Memory B cell (primary cell): Measurements from ENCODE around the gene CIDEB.

ENCODE experiments used
- ATAC-seq: fragments of 150-1000 bp; cut with Tn5 transposase; 2 replicates; pipeline ENCODE4 v1.10.0; 2021; ENCODE audit warnings: low read depth, mild to moderate bottlenecking, moderate library complexity
- DNase-seq, 2 donors: peaks; one replicate each; pipeline ENCODE4 v3.0.0; 2022; ENCODE audit warnings: low spot score in 2 of 2
- H3K27ac Mint-ChIP-seq: one replicate; pipeline ENCODE4 v1.8.0; 2022; ENCODE audit warnings: mild to moderate bottlenecking, moderate library complexity, mixed read lengths
- H3K27me3 Mint-ChIP-seq: one replicate; pipeline ENCODE4 v1.8.0; 2022; ENCODE audit warnings: mixed read lengths
- H3K36me3 Mint-ChIP-seq: one replicate; pipeline ENCODE4 v1.8.0; 2022; ENCODE audit warnings: mild to moderate bottlenecking, mixed read lengths
- H3K4me1 Mint-ChIP-seq: one replicate; pipeline ENCODE4 v1.8.0; 2022; ENCODE audit warnings: mixed read lengths
- H3K4me3 Mint-ChIP-seq: one replicate; pipeline ENCODE4 v1.8.0; 2022; ENCODE audit warnings: mild to moderate bottlenecking, moderate library complexity, mixed read lengths
- H3K9me3 Mint-ChIP-seq: one replicate; pipeline ENCODE4 v1.8.0; 2022; ENCODE audit warnings: mixed read lengths

Gene CIDEB

GRCh38 chr14:24296341-24297157, 11.2 kb downstream of the CIDEB start:
- H3K36me3 Mint-ChIP-seq, result peaks cover 22% of the 10 kb centered on the region
- DNase-seq (peak; percentile 65 to 71), ATAC-seq (peak; percentile 67)
- peak overlapping the region; percentile 83 for H3K27ac Mint-ChIP-seq
- H3K9me3 Mint-ChIP-seq, result no peaks in the 10 kb centered on the region
- H3K4me1 Mint-ChIP-seq, result peaks cover 36% of the 10 kb centered on the region
- no peaks in the 10 kb centered on the region for H3K27me3 Mint-ChIP-seq
- no peak overlapping the region for H3K4me3 Mint-ChIP-seq

- Mint-ChIP-seq H3K4me1 (peaks cover 26% of the 10 kb centered on the region), H3K36me3 (peaks cover 32% of the 10 kb centered on the region), H3K4me3 (no peak overlapping the region), H3K27ac (no peak overlapping the region), H3K9me3 (no peaks in the 10 kb centered on the region), H3K27me3 (no peaks in the 10 kb centered on the region)
- DNase-seq (no peak), ATAC-seq (no peak)
Observed at GRCh38 chr14:24293525-24293924, 14.3 kb downstream of the CIDEB start.

DNA sequence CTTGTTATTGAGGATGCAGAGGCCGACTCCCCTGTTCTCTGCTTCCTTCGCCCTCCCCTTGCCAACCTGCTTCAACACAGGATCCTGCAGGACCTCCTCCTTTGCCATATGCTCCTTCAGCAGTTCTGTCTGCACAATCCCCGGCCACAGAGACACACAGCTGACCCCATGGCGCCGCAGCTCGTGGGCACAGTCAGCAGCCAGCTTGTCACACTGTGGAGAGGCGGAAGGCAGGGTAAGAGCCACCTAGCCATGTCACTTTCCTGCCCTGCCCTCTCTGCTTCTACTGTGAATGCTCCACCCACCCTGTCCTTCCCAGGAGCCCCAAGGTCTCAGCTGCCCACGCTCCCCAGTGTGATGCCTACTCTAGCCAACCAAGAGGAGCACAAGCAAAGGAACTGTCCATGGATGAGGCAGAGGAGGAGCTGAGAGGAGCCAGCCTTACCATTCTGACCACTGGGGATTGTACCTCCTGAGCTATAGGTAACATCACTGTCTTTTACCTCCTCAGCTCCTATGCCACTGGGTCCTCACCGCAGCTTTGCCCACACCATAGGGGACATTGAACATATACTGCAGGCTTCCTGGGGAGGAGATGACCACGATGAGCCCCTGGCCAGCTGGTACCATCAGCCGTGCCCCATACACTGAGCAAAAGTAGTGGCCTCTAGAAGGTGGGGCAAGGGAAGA, 15.5 kb downstream of the CIDEB start:
- no peak for DNase-seq
- no peaks in the 10 kb centered on the region for H3K9me3 Mint-ChIP-seq
- H3K4me3 Mint-ChIP-seq, result no peak overlapping the region
- no peak for ATAC-seq
- H3K4me1 Mint-ChIP-seq, result peaks cover 19% of the 10 kb centered on the region
- H3K27me3 Mint-ChIP-seq, result no peaks in the 10 kb centered on the region
- no peak overlapping the region for H3K27ac Mint-ChIP-seq
- H3K36me3 Mint-ChIP-seq, result peaks cover 32% of the 10 kb centered on the region

DNA sequence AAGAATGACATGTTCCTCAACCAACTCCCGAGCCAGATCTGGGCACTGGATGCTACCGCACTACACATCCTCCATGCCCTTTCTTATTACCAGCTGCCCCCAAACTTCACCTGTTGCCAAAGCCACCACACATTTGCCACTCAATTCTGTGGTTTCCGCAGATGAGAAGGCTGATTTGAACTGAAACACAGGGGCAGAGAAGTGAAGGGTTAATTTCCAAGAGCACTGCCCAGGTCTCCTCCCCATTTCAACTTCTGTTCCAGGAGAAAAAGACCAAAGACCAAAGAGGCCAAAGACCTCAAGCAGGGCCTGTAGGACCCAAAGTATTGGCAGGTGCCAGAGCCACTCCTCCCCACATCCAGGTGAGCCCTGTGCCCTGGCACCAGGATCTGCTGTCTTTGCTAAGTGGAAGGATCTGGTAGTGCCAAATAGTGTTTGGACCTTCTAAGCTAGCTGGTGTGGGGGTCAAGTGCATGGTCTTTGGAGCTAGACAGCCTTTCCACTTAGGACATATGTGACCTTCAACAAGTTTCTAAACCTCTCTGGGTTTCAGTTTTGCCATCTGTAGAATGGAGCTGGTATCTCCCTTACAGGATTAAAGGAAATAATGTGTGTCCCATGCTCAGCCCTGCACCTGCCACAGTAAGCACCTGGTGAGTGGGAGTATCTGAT, 16.2 kb downstream of the CIDEB start:
- H3K4me1 Mint-ChIP-seq, result peaks cover 12% of the 10 kb centered on the region
- H3K27me3 Mint-ChIP-seq, result no peaks in the 10 kb centered on the region

DNA sequence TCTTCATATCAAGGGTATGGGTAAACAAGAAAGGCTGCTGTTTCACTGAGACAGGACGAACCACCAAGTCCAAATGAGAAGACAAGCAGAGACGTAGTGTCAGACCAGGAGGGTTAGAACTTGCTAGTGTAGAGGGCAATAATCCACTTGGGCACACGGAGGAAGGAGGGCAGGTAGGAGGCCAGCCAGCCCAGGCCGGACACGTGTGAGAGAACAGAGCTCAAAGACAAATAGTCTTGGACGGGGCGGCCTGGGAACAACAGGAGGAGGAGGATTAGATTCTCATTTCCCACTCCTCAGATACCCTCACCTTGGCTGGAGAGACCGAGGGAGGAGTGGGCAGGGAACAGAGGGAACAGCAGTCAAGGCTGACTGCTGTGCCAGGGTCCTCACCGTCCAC, 17.0 kb downstream of the CIDEB start:
- H3K9me3 Mint-ChIP-seq, result no peaks in the 10 kb centered on the region
- H3K27ac Mint-ChIP-seq, result peak overlapping the region; percentile 68
- peaks cover 23% of the 10 kb centered on the region for H3K36me3 Mint-ChIP-seq
- DNase-seq, result no peak
- ATAC-seq, result no peak
- peaks cover 7% of the 10 kb centered on the region for H3K4me1 Mint-ChIP-seq
- H3K4me3 Mint-ChIP-seq, result no peak overlapping the region
- no peaks in the 10 kb centered on the region for H3K27me3 Mint-ChIP-seq

More for the DNA sequence above, 16.2 kb downstream of the CIDEB start:
- no peak overlapping the region for H3K4me3 Mint-ChIP-seq
- H3K27ac Mint-ChIP-seq, result no peak overlapping the region
- peaks cover 31% of the 10 kb centered on the region for H3K36me3 Mint-ChIP-seq
- no peak for DNase-seq
- H3K9me3 Mint-ChIP-seq, result no peaks in the 10 kb centered on the region
- no peak for ATAC-seq

GRCh38 chr14:24289649-24290280, 18.0 kb downstream of the CIDEB start:
- Mint-ChIP-seq H3K4me1 (peaks cover 7% of the 10 kb centered on the region), H3K27me3 (no peaks in the 10 kb centered on the region), H3K27ac (no peak overlapping the region), H3K36me3 (peaks cover 19% of the 10 kb centered on the region), H3K4me3 (no peak overlapping the region), H3K9me3 (no peaks in the 10 kb centered on the region)
- peak; percentile 80 for ATAC-seq
- DNase-seq, result no peak

DNA sequence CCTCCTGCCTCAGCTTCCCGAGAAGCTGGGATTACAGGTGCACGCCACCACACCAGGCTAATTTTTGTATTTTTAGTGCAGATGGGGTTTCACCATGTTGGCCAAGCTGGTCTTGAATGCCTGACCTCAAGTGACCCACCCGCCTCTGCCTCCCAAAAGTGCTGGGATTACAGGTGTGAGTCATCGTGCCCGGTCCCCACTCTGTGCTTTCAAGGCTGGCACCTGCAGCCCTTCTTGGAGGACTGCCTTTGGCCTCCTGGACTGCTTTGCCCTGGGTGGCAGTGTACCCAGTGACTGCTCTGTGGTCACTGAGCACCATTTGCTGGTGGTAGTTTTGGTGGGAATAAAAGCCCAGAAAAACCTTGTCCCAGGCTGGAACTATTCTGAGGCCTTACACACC, 20.8 kb downstream of the CIDEB start:
- H3K4me1 Mint-ChIP-seq, result peaks cover 11% of the 10 kb centered on the region
- H3K36me3 Mint-ChIP-seq, result peaks cover 11% of the 10 kb centered on the region
- DNase-seq, result no peak
- H3K27me3 Mint-ChIP-seq, result no peaks in the 10 kb centered on the region
- H3K4me3 Mint-ChIP-seq, result no peak overlapping the region
- no peaks in the 10 kb centered on the region for H3K9me3 Mint-ChIP-seq
- no peak overlapping the region for H3K27ac Mint-ChIP-seq
- no peak for ATAC-seq

- H3K27ac Mint-ChIP-seq, result no peak overlapping the region
- peaks cover under 1% of the 10 kb centered on the region for H3K36me3 Mint-ChIP-seq
- ATAC-seq, result no peak
- H3K4me3 Mint-ChIP-seq, result no peak overlapping the region
- peaks cover 19% of the 10 kb centered on the region for H3K4me1 Mint-ChIP-seq
- H3K9me3 Mint-ChIP-seq, result no peaks in the 10 kb centered on the region
- DNase-seq, result no peak
- no peaks in the 10 kb centered on the region for H3K27me3 Mint-ChIP-seq
Observed at GRCh38 chr14:24285351-24285750, 22.4 kb downstream of the CIDEB start.

DNA sequence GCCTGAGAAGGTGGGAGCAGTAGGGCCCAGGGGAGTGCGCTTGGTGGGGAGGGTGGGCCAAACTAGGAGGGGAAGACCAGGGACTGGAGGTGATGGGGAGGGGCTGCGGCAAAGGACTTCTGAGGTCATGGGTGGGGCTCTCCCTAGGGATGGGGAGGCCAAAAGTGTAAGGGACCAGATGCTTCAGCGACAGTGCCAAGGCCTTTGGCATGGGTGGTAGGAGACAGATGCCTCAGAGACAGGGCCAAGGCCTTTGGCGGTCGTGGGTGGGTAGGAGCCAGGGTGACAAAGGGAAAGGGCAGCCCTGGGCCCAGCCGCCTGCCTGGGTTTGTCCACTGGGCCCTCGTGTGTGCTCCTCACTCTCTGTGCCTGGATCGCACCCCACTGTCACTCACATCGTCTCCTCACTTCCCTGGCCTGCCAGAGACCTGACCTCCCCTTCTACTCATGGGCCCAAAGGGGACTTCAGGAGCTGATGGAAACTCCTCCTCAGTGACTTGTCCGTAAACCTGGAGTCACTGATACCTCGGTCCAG, 23.2 kb downstream of the CIDEB start:
- H3K27me3 Mint-ChIP-seq, result no peaks in the 10 kb centered on the region
- no peak overlapping the region for H3K27ac Mint-ChIP-seq
- ATAC-seq (no peak), DNase-seq (no peak)
- peaks cover 25% of the 10 kb centered on the region for H3K4me1 Mint-ChIP-seq
- H3K36me3 Mint-ChIP-seq, result no peaks in the 10 kb centered on the region
- H3K9me3 Mint-ChIP-seq, result no peaks in the 10 kb centered on the region
- H3K4me3 Mint-ChIP-seq, result no peak overlapping the region

DNA sequence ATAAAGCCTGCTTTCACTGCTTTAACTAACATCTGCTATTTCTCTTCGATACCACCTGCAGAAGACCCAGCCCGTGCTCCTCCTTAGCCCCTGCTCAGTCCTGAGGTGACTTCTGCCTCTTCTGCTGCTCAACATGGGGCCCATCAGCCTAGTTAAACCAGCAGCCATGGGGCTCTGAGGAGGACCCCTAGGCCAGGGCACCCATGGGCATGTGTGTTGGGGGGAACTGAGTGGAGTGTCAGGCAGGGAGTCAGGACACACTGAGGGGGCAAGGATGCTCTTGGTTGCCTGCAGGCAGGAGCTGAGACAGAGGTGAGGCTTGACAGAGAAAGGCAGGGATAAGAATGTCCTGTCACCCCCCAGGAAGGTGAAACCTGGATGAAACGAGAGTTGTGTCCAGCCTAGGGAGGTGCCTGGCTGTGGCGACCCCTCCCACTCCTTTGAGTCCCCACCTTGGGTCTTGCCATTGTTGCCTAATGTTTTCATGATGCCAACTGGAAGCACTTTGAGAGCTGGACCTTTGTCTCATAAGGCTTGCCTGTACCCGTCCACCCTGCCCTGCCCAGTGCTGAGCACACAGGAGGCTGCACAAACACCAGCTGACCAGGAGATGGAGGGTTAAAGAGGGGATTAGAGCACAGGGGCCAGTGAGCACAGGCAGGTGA, 23.8 kb downstream of the CIDEB start:
- Mint-ChIP-seq H3K9me3 (no peaks in the 10 kb centered on the region), H3K4me3 (no peak overlapping the region), H3K27ac (no peak overlapping the region), H3K27me3 (no peaks in the 10 kb centered on the region), H3K36me3 (no peaks in the 10 kb centered on the region), H3K4me1 (peaks cover 30% of the 10 kb centered on the region)
- ATAC-seq, result no peak
- no peak for DNase-seq

DNA sequence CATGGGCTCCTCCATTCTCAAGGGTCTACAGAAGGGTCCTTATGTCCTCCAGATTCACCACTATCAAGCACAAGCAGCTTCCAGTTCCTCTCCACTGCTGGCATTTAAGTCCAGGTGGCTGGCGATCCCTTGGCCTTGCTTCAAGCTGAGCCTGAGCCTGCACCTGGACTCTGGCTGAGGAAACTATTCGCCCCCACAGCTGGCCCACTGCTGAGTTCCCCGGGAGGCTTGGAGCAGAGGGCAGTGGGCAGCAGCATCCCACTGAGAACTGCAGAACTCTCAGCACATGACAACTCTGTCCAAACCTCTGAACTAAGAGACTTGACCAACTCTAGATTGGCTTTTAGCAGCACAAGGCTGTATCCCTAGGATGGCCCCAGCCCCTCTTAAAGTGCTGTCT, 25.0 kb downstream of the CIDEB start:
- Mint-ChIP-seq H3K27me3 (no peaks in the 10 kb centered on the region), H3K36me3 (peaks cover 3% of the 10 kb centered on the region), H3K27ac (peak overlapping the region; percentile 98), H3K9me3 (peaks cover 6% of the 10 kb centered on the region), H3K4me1 (peaks cover 42% of the 10 kb centered on the region), H3K4me3 (no peak overlapping the region)
- DNase-seq (no peak), ATAC-seq (no peak)

- no peak overlapping the region for H3K4me3 Mint-ChIP-seq
- no peak for ATAC-seq
- peaks cover 52% of the 10 kb centered on the region for H3K4me1 Mint-ChIP-seq
- peak overlapping the region; percentile 98 for H3K27ac Mint-ChIP-seq
- no peaks in the 10 kb centered on the region for H3K27me3 Mint-ChIP-seq
- peaks cover 3% of the 10 kb centered on the region for H3K36me3 Mint-ChIP-seq
- DNase-seq, result no peak
- peaks cover 6% of the 10 kb centered on the region for H3K9me3 Mint-ChIP-seq
Observed at GRCh38 chr14:24281636-24282035, 26.1 kb downstream of the CIDEB start.

DNA sequence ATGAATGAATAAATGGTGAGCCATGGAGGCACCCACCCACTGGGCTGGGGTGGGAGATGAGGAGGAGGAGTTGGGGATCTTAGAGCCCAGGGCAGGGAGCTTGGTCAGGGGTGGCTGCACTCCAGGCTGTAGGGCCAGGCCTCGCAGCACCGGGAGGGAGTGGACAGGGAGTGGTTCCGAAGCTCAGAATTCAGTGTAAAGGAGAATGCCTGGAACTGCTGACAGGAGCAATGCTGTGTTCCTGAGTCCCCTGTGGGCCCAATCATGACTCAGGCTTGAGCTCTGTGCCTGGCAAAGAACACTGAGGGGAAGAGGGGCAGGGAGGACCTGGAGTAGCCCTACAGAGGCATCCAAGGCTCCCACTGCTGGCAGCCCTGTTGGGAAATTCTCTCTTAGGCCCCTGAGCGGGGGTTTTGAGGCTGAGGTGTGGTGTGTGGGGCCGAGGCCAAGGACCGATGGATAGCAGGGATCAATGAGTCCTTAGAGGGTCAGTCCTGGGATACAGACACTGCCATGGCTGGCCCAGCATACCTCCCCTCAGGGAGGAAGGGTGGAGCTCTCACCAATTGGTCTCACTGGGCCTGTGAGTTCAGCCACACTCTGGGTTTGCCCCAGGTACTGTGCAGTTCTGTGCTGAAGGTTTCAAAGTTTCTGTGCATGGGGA, 26.8 kb downstream of the CIDEB start:
- ATAC-seq, result no peak
- DNase-seq, result no peak
- Mint-ChIP-seq H3K4me3 (no peak overlapping the region), H3K36me3 (peaks cover 3% of the 10 kb centered on the region), H3K27ac (peak overlapping the region; percentile 98), H3K4me1 (peaks cover 52% of the 10 kb centered on the region), H3K27me3 (no peaks in the 10 kb centered on the region), H3K9me3 (peaks cover 6% of the 10 kb centered on the region)
